DMS114 treated with DMSO at 0.1 percent for 48 hours (cell line): ENCODE data around the gene CCDC136.
A peak's percentile ranks its signal among the peaks of the same experiment; 100 is the strongest.

Experiments
- DNase-seq: peaks from one replicate; lab custom pipeline; 2025; ENCODE audit not compliant: unreplicated experiment; lab: John Stamatoyannopoulos, UW

The CCDC136 gene

DNA sequence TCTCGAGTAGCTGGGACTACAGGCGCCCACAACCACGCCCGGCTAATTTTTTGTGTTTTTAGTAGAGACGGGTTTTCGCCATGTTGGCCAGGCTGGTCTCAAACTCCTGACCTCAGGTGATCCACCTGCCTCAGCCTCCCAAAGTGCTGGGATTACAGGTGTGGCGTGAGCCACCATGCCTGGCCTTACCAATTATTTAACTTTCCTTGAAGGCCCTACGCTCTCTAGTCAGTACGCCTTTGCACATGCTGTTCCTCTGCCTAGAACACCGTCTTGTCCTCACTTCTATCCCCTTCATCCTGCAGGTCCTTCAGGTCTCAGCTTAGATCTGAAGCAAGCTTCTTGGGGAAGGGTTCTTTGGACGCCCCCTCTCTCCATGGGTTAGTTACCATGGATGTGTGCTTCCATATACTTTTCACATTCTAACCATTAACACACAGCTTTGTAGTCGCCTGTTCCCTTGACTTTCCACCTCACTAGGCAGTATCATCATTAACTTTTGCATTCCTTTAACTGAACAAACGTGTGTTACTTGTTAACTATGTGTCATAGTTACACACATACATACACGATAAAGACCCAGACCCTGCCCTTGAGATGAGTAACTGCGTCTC lies 70.3 kb downstream of the CCDC136 start:
- no peak for DNase-seq

DNA sequence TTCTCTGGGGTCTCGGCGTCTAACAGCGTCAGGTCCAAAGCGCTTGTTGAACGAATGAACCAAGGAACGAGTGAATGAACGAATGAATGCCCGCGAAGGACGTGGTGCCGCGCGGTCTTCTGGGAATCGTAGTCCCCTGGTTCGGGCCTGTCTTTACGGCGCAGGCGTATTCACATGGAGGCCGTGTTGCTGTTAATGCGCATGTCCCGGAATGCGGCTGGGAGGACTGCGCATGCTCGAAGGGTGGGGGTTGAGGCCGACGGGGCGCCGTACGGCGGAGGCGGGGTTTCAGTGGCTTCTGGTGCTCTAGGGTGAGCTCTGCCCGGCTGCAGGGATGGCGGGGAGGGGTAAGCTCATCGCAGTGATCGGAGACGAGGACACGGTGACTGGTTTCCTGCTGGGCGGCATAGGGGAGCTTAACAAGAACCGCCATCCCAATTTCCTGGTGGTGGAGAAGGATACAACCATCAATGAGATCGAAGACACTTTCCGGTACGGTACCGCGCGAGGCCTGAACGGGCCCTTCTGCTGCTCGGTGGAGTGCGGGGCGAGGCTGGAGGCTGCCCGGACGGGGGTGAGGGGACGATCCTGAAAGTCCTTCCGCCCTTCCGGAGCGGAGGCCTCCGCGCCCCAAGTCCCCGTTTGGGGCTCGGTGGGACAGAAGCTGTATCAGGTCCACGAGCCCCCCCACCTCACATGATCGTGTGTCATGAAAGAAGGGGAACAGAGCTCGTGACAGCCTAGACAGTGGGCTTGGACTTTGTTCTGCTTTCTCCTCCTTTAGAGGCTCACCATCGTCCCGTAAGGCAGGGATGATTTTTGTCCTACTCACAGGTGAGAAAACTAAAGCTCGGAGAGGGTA lies 71.0 kb downstream of the CCDC136 start, which contains the start of gene ATP6V1F:
Gene ATP6V1F (plus strand): TSS at position 286 of the 862 bp plus-strand sequence. CDS start 49 bp downstream, at position 335.
- DNase-seq, result peak; percentile 94

DNA sequence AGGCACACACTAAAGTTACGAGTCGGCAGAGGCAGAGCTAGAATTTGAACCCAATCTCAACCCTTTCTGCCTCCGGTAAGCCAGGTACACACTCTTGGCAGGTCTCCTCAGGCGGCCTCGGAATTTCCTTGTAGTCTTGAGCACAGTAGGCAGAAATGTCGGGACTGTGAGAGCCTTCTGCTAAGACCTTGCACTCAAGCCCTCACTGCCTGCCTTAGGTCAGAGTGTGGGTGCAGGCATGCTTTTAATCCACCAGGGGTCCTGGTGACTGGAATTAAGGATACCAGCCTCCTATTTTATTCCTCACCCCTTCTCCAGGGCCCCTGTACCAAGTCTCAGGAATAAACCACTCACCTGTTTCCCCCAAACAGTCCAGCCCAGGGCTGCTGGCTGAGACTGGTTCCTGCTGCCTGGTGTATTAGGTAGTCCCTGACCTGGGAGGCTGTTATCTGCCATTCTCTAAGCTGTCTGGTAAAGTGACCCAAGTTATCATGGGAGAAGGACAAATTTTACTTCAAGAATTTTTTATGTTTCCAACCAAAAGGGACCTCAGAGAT lies 71.7 kb downstream of the CCDC136 start:
- peak; percentile 21 for DNase-seq

DNA sequence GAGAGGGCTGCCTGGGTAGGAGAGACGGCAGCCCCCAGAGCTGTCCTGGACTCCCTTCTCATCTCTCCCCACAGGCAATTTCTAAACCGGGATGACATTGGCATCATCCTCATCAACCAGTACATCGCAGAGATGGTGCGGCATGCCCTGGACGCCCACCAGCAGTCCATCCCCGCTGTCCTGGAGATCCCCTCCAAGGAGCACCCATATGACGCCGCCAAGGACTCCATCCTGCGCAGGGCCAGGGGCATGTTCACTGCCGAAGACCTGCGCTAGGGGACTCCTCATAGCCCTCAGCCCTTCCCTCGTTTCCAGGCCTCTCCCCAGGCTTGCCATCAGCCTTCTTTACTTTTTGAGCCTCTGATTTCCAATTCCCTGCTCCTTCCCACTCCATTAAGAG lies 73.5 kb downstream of the CCDC136 start:
- DNase-seq, result no peak

DNA sequence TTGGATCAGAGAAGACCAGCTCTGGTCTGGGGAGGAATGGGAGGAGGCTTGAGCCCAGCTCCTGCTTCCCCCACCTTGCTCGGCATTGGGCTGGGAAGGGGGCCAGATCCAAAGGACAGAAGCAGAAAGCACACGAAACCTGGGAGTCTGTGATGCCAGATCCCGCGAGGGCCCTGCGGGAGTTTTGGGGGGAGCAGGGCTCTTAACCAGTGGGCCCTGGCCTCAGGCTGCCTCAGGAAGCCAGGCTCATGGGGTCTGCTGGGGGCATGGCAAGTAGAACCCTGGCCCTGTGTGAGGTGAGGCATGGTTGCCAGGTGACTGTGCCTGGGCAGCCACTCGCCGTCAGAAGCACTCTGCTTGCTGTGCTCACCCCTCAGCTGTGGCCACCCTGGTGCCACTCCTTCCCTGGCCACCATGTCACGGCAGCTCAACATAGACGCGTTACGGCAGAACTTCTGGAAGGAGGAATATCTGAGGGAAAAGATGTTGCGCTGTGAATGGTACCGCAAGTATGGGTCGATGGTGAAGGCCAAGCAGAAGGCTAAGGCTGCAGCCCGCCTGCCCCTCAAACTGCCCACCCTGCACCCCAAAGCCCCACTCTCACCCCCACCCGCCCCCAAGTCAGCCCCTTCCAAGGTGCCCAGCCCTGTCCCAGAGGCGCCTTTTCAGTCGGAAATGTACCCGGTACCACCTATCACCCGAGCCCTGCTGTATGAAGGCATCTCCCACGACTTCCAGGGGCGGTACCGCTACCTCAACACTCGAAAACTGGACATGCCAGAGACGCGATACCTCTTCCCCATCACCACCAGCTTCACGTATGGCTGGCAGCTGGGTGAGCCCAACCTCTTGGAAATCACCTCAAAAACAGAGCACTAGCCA lies 74.5 kb downstream of the CCDC136 start:
- DNase-seq, result no peak

DNA sequence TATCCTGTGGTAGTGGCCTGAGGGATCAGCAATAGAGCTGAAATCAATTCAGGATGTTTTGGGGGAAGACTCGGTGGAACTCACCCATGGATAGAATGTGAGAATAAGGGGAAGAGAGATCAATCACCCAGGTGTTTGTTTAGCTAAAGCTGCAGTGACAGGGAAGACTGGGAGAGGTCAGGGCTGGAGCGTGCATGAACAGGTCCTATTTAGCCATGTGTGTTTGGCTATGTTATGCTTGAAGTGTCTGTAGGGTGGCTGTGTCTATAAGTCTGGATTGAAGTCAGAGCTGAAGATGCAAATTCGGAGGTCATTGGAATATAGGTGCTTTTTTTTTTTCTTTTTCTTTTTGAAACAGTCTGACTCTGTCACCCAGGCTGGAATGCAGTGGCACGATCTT lies 75.5 kb downstream of the CCDC136 start:
- no peak for DNase-seq

DNA sequence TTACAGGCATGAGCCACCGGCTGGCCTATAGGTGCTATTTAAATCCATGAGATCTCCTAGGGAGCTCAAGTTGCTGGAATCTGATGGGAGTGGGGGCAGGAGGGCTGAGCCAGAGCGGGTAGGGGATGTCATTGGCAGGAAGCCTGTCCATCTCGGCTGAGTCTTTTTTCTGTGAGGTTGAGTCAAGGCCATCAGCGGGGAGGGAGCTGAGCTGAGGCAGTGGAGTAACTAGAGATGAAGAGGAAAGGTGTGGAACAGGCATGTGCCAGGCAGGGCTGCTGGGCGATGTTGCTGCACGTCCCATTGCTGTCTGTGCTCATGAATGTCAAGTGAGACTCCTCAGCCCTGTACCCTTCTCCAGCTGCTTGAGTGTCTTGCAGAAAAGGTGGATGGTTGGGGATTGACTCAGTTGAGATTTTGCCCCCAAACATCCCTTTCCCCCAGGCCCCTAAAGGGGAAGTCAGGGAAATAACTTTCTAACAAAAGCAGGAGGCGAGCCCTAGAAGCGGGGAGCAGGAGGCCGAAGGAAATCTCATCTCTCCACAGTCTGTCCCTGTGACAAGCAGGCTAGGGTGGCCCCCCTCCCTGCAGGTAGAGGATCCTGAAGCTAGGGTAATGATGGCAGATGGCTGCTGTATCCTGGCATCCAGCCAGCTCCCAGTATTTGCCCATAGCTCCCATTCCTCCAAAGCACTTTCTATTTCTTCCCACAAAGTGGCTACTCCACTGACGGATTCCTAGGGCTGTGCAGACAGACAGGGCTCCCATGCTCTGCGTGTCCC lies 76.3 kb downstream of the CCDC136 start:
- no peak for DNase-seq

DNA sequence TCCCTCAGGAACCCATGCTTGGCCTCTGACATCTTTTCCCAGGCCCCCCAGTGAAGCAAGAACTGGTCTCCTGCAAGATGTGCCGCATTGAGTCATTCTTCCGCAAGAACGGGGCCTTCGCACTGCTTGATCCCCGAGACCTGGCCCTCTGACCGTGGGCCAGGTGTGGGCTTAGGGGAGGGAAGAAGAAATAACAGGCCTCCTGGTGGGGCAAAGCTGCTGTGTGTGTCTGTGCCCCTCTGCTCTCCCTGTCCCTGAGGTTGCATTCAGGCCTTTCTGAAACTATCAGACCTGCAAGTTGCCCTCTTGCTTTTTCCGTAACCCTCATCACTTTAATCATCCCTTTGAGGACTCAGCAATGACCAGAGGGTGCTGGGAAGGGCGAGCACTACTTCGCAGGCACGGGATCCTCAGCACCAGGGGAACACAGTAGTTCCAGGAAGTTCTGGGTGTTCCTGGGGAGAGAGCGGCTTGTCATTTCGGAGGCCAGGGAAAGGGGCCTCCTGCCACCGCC lies 76.9 kb downstream of the CCDC136 start:
- no peak for DNase-seq

DNA sequence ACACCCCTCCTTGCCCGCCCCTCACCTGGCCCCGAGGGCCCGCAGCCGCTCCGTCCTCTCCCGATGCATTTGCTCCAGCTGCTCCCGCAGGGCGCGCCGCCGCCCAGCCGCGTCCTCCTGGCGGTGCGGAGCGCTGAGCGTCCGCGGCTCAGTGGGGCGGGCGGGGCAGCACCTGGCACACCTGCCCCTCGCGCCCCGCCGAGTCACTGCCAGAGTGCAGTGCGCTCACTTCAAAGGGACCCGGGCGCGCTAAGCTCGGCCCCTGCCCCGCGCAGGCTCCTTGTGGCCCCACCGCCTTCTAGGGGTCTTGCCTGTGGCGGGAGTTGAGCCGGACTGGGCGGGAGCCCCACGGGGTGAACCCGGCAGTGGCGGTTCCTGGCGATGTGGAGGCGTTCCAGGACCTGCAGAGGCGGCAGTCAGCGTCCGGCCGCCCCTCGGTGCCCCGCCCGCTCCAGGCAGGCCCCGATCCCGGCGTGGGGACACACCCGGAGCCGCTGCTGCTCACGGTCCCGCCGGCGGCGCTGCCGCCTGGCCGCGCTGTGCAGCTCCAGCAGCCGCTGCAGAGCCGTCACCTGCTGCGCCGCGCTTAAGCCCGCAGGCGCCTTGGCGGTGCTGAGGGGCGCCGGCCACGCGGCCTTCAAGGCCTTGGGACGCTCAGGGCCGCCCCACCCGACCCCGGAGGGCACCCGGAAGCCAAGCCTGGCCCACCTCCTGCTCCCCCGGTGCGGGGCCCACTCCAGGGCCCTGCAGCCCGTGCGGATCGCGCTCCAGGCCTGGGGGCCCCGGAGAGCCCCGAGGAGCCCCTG lies 77.6 kb downstream of the CCDC136 start:
- DNase-seq, result no peak

DNA sequence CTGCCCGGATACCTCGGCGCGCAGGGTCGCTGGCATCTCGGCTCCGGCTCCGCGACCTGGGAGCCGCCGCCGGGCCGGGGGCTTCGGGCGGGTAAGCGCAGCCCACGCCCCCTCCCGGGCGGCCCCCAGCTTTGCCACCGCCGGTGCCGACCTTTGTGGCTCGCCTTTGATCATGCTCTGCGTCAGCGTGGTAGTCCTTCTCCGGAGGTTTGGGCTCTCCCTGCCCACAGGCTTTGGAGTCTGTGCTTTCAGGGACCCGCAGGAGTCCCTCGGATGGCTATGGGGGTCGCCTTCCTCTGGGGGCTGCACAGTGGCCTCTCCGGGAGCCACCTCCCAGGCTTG lies 78.1 kb downstream of the CCDC136 start:
- no peak for DNase-seq

DNA sequence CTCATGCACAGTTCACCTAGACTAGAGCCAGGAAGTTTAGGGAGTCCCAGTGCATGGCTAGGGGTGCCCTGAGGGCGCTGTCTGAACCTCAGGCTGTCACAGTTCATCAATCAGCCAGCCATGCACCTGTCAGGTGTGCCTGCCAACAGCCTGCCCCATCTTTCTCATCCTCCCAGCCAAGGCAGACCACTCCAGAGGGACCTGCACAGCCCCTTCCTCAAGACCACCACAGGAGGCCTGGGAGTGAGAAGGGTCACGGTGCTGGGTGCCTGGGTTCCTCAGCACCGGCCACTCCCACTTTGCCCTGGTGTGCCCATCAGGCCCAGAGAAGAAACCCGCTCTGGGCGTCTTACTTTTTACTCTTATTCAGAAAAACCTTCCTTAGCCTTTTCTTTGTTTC lies 79.3 kb downstream of the CCDC136 start:
- no peak for DNase-seq
